HepG2 (cell line): Measurements from ENCODE around the gene PATE4. TPM values are rescaled to one million over a fixed set of nuclear protein-coding genes. Genes with fewer than 3 reads are reported as not detected.

ENCODE experiments used
- ATAC-seq: fragments of 200-7000 bp; cut with Tn5 transposase; 3 replicates; pipeline ENCODE4 v1.9.1; 2020; ENCODE audit warnings: mild to moderate bottlenecking, moderate library complexity
- BruUV-seq: library from RNA; stranded (reverse); fragments of 400-500 nt; replicated peaks from 2 replicates; lab custom pipeline; 2021; lab: Mats Ljungman, UMichigan
- CTCF ChIA-PET: fragments of 300-600 bp; formaldehyde crosslinking; extraction: SDS; loops from one replicate; lab custom pipeline; 2021; ENCODE audit warnings: low total read pairs, inconsistent platforms, low intra/inter-chr PET ratio; lab: Yijun Ruan, JAX
- POLR2A ChIA-PET: fragments of 350-600 bp; sonication (Branson Sonifier 250); formaldehyde crosslinking; loops from one replicate; lab custom pipeline; 2020; ENCODE audit warnings: antibody characterized with exemption, inconsistent platforms; lab: Yijun Ruan, JAX
- DNase-seq: peaks from one replicate; pipeline ENCODE4 v3.0.0-alpha.2; 2015; ENCODE audit warnings: low spot score
- FAIRE-seq: peaks from 3 replicates; lab custom pipeline; 2011; peaks lifted over from hg19 to GRCh38; lab: Jason Lieb, UNC
- H2AFZ ChIP-seq: one replicate; pipeline ENCODE4 v1.6.1; 2011; ENCODE audit warnings: low read length, inconsistent platforms
- H3K27ac ChIP-seq: fragments of 300-600 bp; 3 replicates; pipeline ENCODE4 v1.8.0; 2011; ENCODE audit warnings: mixed run types, mild to moderate bottlenecking, mixed read lengths, low read length, inconsistent platforms; ENCODE audit not compliant: insufficient read depth; ENCODE audit errors: extremely low read length
- H3K27me3 ChIP-seq, 2 experiments: fragments of 200-600 bp in 1 of 2; 2 replicates in 1 of 2; 3 replicates in 1 of 2; pipeline versions ENCODE4 v1.6.0 to v1.8.0; 2011; ENCODE audit warnings: low read length in 2 of 2, mild to moderate bottlenecking in 2 of 2, moderate library complexity in 2 of 2, inconsistent platforms in 1 of 2; ENCODE audit not compliant: insufficient read depth in 2 of 2, control insufficient read depth in 1 of 2
- H3K36me3 ChIP-seq, 2 experiments: fragments of 200-600 bp in 1 of 2; replicated peaks in 1 of 2; 2 replicates in 1 of 2; 3 replicates in 1 of 2; pipeline versions ENCODE4 v1.5.1 to v1.8.0; 2011; ENCODE audit warnings: low read length in 2 of 2, inconsistent platforms in 1 of 2; ENCODE audit not compliant: insufficient read depth in 2 of 2, control insufficient read depth in 1 of 2
- H3K4me1 ChIP-seq: 2 replicates; pipeline ENCODE4 v1.5.1; 2012; ENCODE audit warnings: low read length, inconsistent platforms; ENCODE audit not compliant: insufficient read depth
- H3K4me2 ChIP-seq: 2 replicates; pipeline ENCODE4 v1.6.0; 2011; ENCODE audit warnings: low read depth, low read length, inconsistent platforms
- H3K4me3 ChIP-seq, 3 experiments: fragments of 200-600 bp in 1 of 3; sonication (generic), shearing (Covaris generic) in 1 of 3; replicated peaks in 1 of 3; 2 replicates each; pipeline ENCODE4 v1.5.1; 2011 to 2016; ENCODE audit warnings: low read length in 3 of 3, inconsistent platforms in 2 of 3, low read depth in 2 of 3, mild to moderate bottlenecking in 2 of 3, control low read depth in 1 of 3, mixed read lengths in 1 of 3; ENCODE audit not compliant: insufficient read depth in 1 of 3
- H3K79me2 ChIP-seq: one replicate; pipeline ENCODE4 v1.6.1; 2011; ENCODE audit warnings: low read length, inconsistent platforms; ENCODE audit not compliant: insufficient read depth
- H3K9ac ChIP-seq: 2 replicates; pipeline ENCODE4 v1.6.0; 2011; ENCODE audit warnings: mild to moderate bottlenecking, low read depth, low read length, inconsistent platforms; ENCODE audit not compliant: insufficient read depth
- H3K9me3 ChIP-seq: 2 replicates; pipeline ENCODE4 v1.5.1; 2012; ENCODE audit warnings: mild to moderate bottlenecking, low read length
- H4K20me1 ChIP-seq: 2 replicates; pipeline ENCODE4 v1.6.0; 2011; ENCODE audit warnings: inconsistent platforms, mild to moderate bottlenecking, low read length, moderate library complexity; ENCODE audit not compliant: insufficient read depth
- JUN ChIP-seq: sonication (generic); formaldehyde crosslinking; IDR thresholded peaks from 2 replicates; pipeline ENCODE4 v1.4.0; 2020; ENCODE audit warnings: mild to moderate bottlenecking, missing genetic modification reagents
- PHF20 ChIP-seq: sonication (generic); formaldehyde crosslinking; IDR thresholded peaks from 2 replicates; pipeline ENCODE4 v1.5.0; 2020; ENCODE audit warnings: mild to moderate bottlenecking, missing genetic modification reagents
- SRSF4 ChIP-seq: fragments of 200-400 bp; formaldehyde crosslinking; IDR thresholded peaks from one replicate; pipeline ENCODE4 v1.6.1; 2018; ENCODE audit warnings: mild to moderate bottlenecking, low read depth, low read length, moderate library complexity; ENCODE audit not compliant: poor library complexity, severe bottlenecking
- ZNF12 ChIP-seq: sonication (generic); formaldehyde crosslinking; IDR thresholded peaks from 2 replicates; pipeline ENCODE4 v1.5.0; 2020; ENCODE audit warnings: missing genetic modification reagents
- ZNF3 ChIP-seq: IDR thresholded peaks from 2 replicates; pipeline ENCODE4 v1.7.0; 2017; ENCODE audit warnings: inconsistent platforms
- ZNF777 ChIP-seq: sonication (generic); formaldehyde crosslinking; IDR thresholded peaks from 2 replicates; pipeline ENCODE4 v1.4.0; 2020; ENCODE audit warnings: missing genetic modification reagents
- ZSCAN31 ChIP-seq: sonication (generic); formaldehyde crosslinking; IDR thresholded peaks from 2 replicates; pipeline ENCODE4 v1.5.0; 2020; ENCODE audit warnings: low read depth, mild to moderate bottlenecking, missing genetic modification reagents
- WGBS: methylation state at CpG from one replicate; pipeline ENCODE4 v1.1.6; 2017; ENCODE audit warnings: low lambda C conversion rate; 5-methylcytosine and 5-hydroxymethylcytosine counted together
- in situ Hi-C: cut with HindIII; loops from 2 replicates; pipeline ENCODE4 v1.10.0; 2017; ENCODE audit warnings: low pct_unique_long_range_greater_than_20kb; ENCODE audit not compliant: extremely low pct_ligation_motif_present
- intact Hi-C: fragments of 100-400 bp; cut with micrococcal nuclease; formaldehyde crosslinking; loops from one replicate; pipeline ENCODE4 v1.10.0; 2022; ENCODE audit not compliant: unreplicated experiment
- polyA plus RNA-seq, 8 experiments: library from polyadenylated mRNA; depleted of rRNA in 3 of 8; stranded (reverse) in 7 of 8; unstranded in 1 of 8; fragments of >200 nt; fragmentation: Illumina TruSeq in 4 of 8; extraction: Trizol in 4 of 8; gene quantifications; 2 replicates each; pipeline versions ENCODE4 v1.2.1 to v1.2.3, GENCODE V29; 2011 to 2016; ENCODE audit warnings: low read depth in 4 of 8, missing spikeins in 1 of 8, mixed read lengths in 1 of 8; ENCODE audit not compliant: insufficient read depth in 1 of 8
- total RNA-seq, 5 experiments: library from RNA; depleted of rRNA; stranded (reverse); fragments of >200 nt; fragmentation: Illumina TruSeq; extraction: Trizol; gene quantifications; 2 replicates each; pipeline ENCODE4 v1.2.3, GENCODE V29; 2016; ENCODE audit warnings: low read depth in 1 of 5
- TF ChIP-seq, protein P1 (sequence below): IDR thresholded peaks from 2 replicates; pipeline ENCODE4 v1.6.1; 2016; ENCODE audit warnings: control low read depth

The PATE4 gene
- total and polyA plus RNA-seq, 2 of the 13 experiments (the other 11 are each of a cell fraction or from before 2014, with no cell fraction given): not detected

DNA sequence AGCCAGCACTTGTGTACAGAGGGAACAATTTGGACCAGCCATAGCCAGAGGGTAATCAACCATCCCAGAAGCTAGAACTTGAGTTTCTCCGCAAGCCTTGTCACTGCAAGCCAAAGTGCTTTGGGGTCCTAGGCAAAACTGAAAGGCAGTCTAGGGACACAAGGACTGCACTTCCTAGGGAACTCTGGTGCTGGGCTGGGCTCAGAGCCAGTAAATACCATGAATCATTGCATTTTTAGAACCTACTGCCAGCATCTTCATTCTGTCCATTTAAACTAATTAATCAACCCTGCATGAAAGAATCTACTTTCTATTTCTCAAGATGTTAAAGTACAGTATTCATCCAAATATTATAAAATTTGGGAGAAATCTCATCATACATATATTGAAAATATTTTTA is 25.2 kb upstream of the PATE4 start:
- 86% methylated on average over 1 of the region's 1 CpG for WGBS
- POLR2A ChIA-PET: no interaction called here
- Histone ChIP-seq H3K4me2 (no peak overlapping the region), H2AFZ (no peak overlapping the region), H3K4me1 (no peaks in the 10 kb centered on the region), H3K36me3 (no peaks in the 10 kb centered on the region), H3K27ac (no peak overlapping the region), H3K9me3 (peaks cover 7% of the 10 kb centered on the region; the same call in 1 of the 2 replicates), H3K27me3 (0 out of 5 replicates have a peak, but pooled peaks cover 0 to 2% of the 10 kb centered on the region in 2 experiments), H3K79me2 (no peaks in the 10 kb centered on the region), H4K20me1 (no peaks in the 10 kb centered on the region), H3K9ac (no peak overlapping the region), H3K4me3 (no peak overlapping the region)
- in situ Hi-C loops: no loop called here
- intact Hi-C loops: no loop called here
- CTCF ChIA-PET: no interaction called here
- ATAC-seq (no peak), FAIRE-seq (no peak), DNase-seq (no peak)
- no peak for TF ChIP-seq ZNF3
- no peak for TF ChIP-seq ZNF777 (CRISPR knock-in tag)
- TF ChIP-seq JUN (CRISPR knock-in tag): no peak
- BruUV-seq: no TSS peak

GRCh38 chr11:125835748-125836147 is 2.6 kb downstream of the PATE4 start:
- CTCF ChIA-PET: no interaction called here
- TF ChIP-seq, protein P1, sequence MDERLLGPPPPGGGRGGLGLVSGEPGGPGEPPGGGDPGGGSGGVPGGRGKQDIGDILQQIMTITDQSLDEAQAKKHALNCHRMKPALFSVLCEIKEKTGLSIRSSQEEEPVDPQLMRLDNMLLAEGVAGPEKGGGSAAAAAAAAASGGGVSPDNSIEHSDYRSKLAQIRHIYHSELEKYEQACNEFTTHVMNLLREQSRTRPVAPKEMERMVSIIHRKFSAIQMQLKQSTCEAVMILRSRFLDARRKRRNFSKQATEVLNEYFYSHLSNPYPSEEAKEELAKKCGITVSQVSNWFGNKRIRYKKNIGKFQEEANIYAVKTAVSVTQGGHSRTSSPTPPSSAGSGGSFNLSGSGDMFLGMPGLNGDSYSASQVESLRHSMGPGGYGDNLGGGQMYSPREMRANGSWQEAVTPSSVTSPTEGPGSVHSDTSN: no peak
- no peak for TF ChIP-seq ZNF12 (CRISPR knock-in tag)
- no peak for TF ChIP-seq SRSF4
- TF ChIP-seq ZSCAN31 (CRISPR knock-in tag): no peak
- no peak for TF ChIP-seq PHF20 (CRISPR knock-in tag)
- TF ChIP-seq, all 625 proteins: peak for 0
- ATAC-seq: no peak
- H3K9me3 ChIP-seq: no peaks in the 10 kb centered on the region
- H3K9ac ChIP-seq: no peak overlapping the region
- no peak overlapping the region for H3K4me3 ChIP-seq
- FAIRE-seq: no peak
- WGBS: 30% methylated on average over 6 of the region's 6 CpGs
- no peaks in the 10 kb centered on the region for H4K20me1 ChIP-seq
- no peak overlapping the region for H3K4me2 ChIP-seq
- intact Hi-C loops (no loop called here), in situ Hi-C loops (no loop called here)
- H3K27ac ChIP-seq: no peak overlapping the region
- H3K36me3 ChIP-seq: no peaks in the 10 kb centered on the region
- peaks cover 0 to 4% of the 10 kb centered on the region in 2 experiments; a peak in 1 of 5 replicates for H3K27me3 ChIP-seq
- POLR2A ChIA-PET: no interaction called here
- H3K79me2 ChIP-seq: no peaks in the 10 kb centered on the region
- no TSS peak for BruUV-seq
- H2AFZ ChIP-seq: no peak overlapping the region
- DNase-seq: no peak
- H3K4me1 ChIP-seq: no peaks in the 10 kb centered on the region
